Measurements from ENCODE around the gene SLC15A1.

GRCh38 chr13:98774776-98775175, 22.3 kb upstream of the SLC15A1 start:
- TF ChIP-seq, protein P1, sequence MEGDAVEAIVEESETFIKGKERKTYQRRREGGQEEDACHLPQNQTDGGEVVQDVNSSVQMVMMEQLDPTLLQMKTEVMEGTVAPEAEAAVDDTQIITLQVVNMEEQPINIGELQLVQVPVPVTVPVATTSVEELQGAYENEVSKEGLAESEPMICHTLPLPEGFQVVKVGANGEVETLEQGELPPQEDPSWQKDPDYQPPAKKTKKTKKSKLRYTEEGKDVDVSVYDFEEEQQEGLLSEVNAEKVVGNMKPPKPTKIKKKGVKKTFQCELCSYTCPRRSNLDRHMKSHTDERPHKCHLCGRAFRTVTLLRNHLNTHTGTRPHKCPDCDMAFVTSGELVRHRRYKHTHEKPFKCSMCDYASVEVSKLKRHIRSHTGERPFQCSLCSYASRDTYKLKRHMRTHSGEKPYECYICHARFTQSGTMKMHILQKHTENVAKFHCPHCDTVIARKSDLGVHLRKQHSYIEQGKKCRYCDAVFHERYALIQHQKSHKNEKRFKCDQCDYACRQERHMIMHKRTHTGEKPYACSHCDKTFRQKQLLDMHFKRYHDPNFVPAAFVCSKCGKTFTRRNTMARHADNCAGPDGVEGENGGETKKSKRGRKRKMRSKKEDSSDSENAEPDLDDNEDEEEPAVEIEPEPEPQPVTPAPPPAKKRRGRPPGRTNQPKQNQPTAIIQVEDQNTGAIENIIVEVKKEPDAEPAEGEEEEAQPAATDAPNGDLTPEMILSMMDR (IDR thresholded peaks at IDR 0.05; ENCODE audit: poor library complexity, severe bottlenecking): no peak
- TF ChIP-seq TAF1 (IDR thresholded peaks at IDR 0.05; ENCODE audit: low read depth) (no peak), EZH2 (IDR thresholded peaks at IDR 0.05; ENCODE audit: borderline replicate concordance, insufficient read depth, low read length, poor library complexity, severe bottlenecking) (no peak), REST (IDR thresholded peaks at IDR 0.05; ENCODE audit: borderline replicate concordance) (no peak), RAD21 (conservative IDR thresholded peaks at IDR 0.05) (no peak), POLR2AphosphoS5 (IDR thresholded peaks at IDR 0.05) (no peak), EP300 (conservative IDR thresholded peaks at IDR 0.05; ENCODE audit: poor library complexity, severe bottlenecking) (no peak)

All from neural cell (in vitro differentiated cells).